HAP-1 (cell line): ENCODE data around the gene MGARP.
A peak's percentile ranks its signal among the peaks of the same experiment; 100 is the strongest.

Experiments used
- DNase-seq, 2 experiments: peaks; one replicate each; pipeline ENCODE4 v3.0.0-alpha.2; 2016 to 2020; ENCODE audit warnings: low spot score in 2 of 2
- H3K27me3 ChIP-seq: fragments of 250-450 bp; sonication (Bioruptor Pico); 2 replicates; pipeline ENCODE4 v1.5.1; 2020; ENCODE audit warnings: low read depth, mild to moderate bottlenecking, moderate library complexity
- H3K36me3 ChIP-seq: fragments of 250-450 bp; sonication (Bioruptor Pico); replicated peaks from 2 replicates; pipeline ENCODE4 v1.5.1; 2020; ENCODE audit warnings: mild to moderate bottlenecking
- H3K4me1 ChIP-seq: fragments of 250-450 bp; sonication (Bioruptor Pico); 2 replicates; pipeline ENCODE4 v1.5.1; 2020; ENCODE audit warnings: mild to moderate bottlenecking
- H3K4me3 ChIP-seq: fragments of 250-450 bp; sonication (Bioruptor Pico); 2 replicates; pipeline ENCODE4 v1.5.1; 2020; ENCODE audit warnings: mild to moderate bottlenecking, moderate library complexity
- H3K9me3 ChIP-seq: fragments of 250-450 bp; sonication (Bioruptor Pico); 2 replicates; pipeline ENCODE4 v1.5.1; 2020; ENCODE audit warnings: mild to moderate bottlenecking, moderate library complexity
- in situ Hi-C: fragments of 300-500 bp; cut with MboI; formaldehyde crosslinking; loops from 3 replicates; pipeline ENCODE4 v1.14.3; 2020; ENCODE audit warnings: low sequenced_read_pairs, inconsistent platforms, mixed read lengths

Gene MGARP

GRCh38 chr4:139304920-139305319 is 24.9 kb upstream of the MGARP start:
- peaks cover 13% of the 10 kb centered on the region; the same call in 1 of the 2 replicates for H3K4me1 ChIP-seq
- H3K4me3 ChIP-seq = no peak overlapping the region
- H3K36me3 ChIP-seq = peaks cover 59% of the 10 kb centered on the region
- DNase-seq = no peak
- no peaks in the 10 kb centered on the region for H3K9me3 ChIP-seq
- no peaks in the 10 kb centered on the region for H3K27me3 ChIP-seq
- in situ Hi-C loops = no loop called here

- peaks cover 42% of the 10 kb centered on the region for H3K36me3 ChIP-seq
- H3K4me3 ChIP-seq = peak within 1 kb of the TSS; percentile 92
- in situ Hi-C loops = no loop called here
- peaks cover 20% of the 10 kb centered on the region for H3K4me1 ChIP-seq
- H3K27me3 ChIP-seq = no peaks in the 10 kb centered on the region
- H3K9me3 ChIP-seq = no peaks in the 10 kb centered on the region
- DNase-seq = peak; percentile 53 to 73
These were observed 22.0 kb upstream of the MGARP start, which contains the start of gene NDUFC1 for GRCh38 chr4:139301821-139302611. Gene NDUFC1 (minus strand): TSS chr4:139302477. CDS start chr4:139295798, 6,679 bp downstream.

GRCh38 chr4:139301113-139301820 is 21.2 kb upstream of the MGARP start, which contains the start of gene NAA15:
Gene NAA15 (plus strand): TSS chr4:139301505. CDS start chr4:139301778, 273 bp downstream.
- DNase-seq = peak; percentile 99
- in situ Hi-C loops = no loop called here
- H3K4me1 ChIP-seq = peaks cover 28% of the 10 kb centered on the region
- H3K4me3 ChIP-seq = peak within 1 kb of the TSS; percentile 92
- no peaks in the 10 kb centered on the region for H3K27me3 ChIP-seq
- H3K9me3 ChIP-seq = no peaks in the 10 kb centered on the region
- peaks cover 37% of the 10 kb centered on the region for H3K36me3 ChIP-seq

- DNase-seq = no peak
These were observed 20.5 kb upstream of the MGARP start for GRCh38 chr4:139300431-139301112.

GRCh38 chr4:139299536-139299935 is 19.5 kb upstream of the MGARP start:
- Histone ChIP-seq H3K27me3 (no peaks in the 10 kb centered on the region), H3K4me1 (peaks cover 33% of the 10 kb centered on the region), H3K9me3 (no peaks in the 10 kb centered on the region), H3K36me3 (peaks cover 31% of the 10 kb centered on the region), H3K4me3 (peak overlapping the region; percentile 92)
- DNase-seq = no peak
- in situ Hi-C loops = no loop called here

More at GRCh38 chr4:139300431-139301112, 20.5 kb upstream of the MGARP start:
- peak overlapping the region; percentile 92 for H3K4me3 ChIP-seq
- no peaks in the 10 kb centered on the region for H3K27me3 ChIP-seq
- peaks cover 32% of the 10 kb centered on the region for H3K36me3 ChIP-seq
- peaks cover 33% of the 10 kb centered on the region for H3K4me1 ChIP-seq
- H3K9me3 ChIP-seq = no peaks in the 10 kb centered on the region
- in situ Hi-C loops = no loop called here

GRCh38 chr4:139297001-139297410 is 17.0 kb upstream of the MGARP start:
- H3K27me3 ChIP-seq = no peaks in the 10 kb centered on the region
- no peak overlapping the region for H3K4me3 ChIP-seq
- in situ Hi-C loops = no loop called here
- no peak for DNase-seq
- H3K4me1 ChIP-seq = peaks cover 25% of the 10 kb centered on the region
- peaks cover 34% of the 10 kb centered on the region for H3K36me3 ChIP-seq
- H3K9me3 ChIP-seq = no peaks in the 10 kb centered on the region

GRCh38 chr4:139295942-139296299 is 15.9 kb upstream of the MGARP start:
- H3K9me3 ChIP-seq = no peaks in the 10 kb centered on the region
- peaks cover 25% of the 10 kb centered on the region for H3K4me1 ChIP-seq
- in situ Hi-C loops = no loop called here
- H3K36me3 ChIP-seq = peaks cover 37% of the 10 kb centered on the region
- no peak for DNase-seq
- H3K27me3 ChIP-seq = no peaks in the 10 kb centered on the region
- peak overlapping the region; percentile 74 for H3K4me3 ChIP-seq

GRCh38 chr4:139295206-139295941 is 15.3 kb upstream of the MGARP start:
- peak overlapping the region; percentile 74 for H3K4me3 ChIP-seq
- H3K9me3 ChIP-seq = no peaks in the 10 kb centered on the region
- H3K36me3 ChIP-seq = peaks cover 37% of the 10 kb centered on the region
- in situ Hi-C loops = no loop called here
- no peaks in the 10 kb centered on the region for H3K27me3 ChIP-seq
- DNase-seq = peak; percentile 82 to 99
- peaks cover 25% of the 10 kb centered on the region for H3K4me1 ChIP-seq

GRCh38 chr4:139286186-139286698 is 6.2 kb upstream of the MGARP start:
- in situ Hi-C loops = no loop called here
- H3K36me3 ChIP-seq = peaks cover 16% of the 10 kb centered on the region
- H3K9me3 ChIP-seq = peaks cover 2% of the 10 kb centered on the region; the same call in 1 of the 2 replicates
- H3K27me3 ChIP-seq = no peaks in the 10 kb centered on the region
- H3K4me1 ChIP-seq = no peaks in the 10 kb centered on the region
- DNase-seq = no peak
- no peak overlapping the region for H3K4me3 ChIP-seq

- Histone ChIP-seq H3K4me3 (no peak overlapping the region), H3K9me3 (peaks cover 2% of the 10 kb centered on the region; the same call in 1 of the 2 replicates), H3K36me3 (no peaks in the 10 kb centered on the region), H3K27me3 (no peaks in the 10 kb centered on the region), H3K4me1 (no peaks in the 10 kb centered on the region)
- no peak for DNase-seq
- in situ Hi-C loops = no loop called here
These were observed 2.7 kb upstream of the MGARP start for GRCh38 chr4:139282721-139283075.

GRCh38 chr4:139282065-139282720 is 2.2 kb upstream of the MGARP start:
- no peaks in the 10 kb centered on the region for H3K4me1 ChIP-seq
- in situ Hi-C loops = no loop called here
- no peak for DNase-seq
- peaks cover 2% of the 10 kb centered on the region; the same call in 1 of the 2 replicates for H3K9me3 ChIP-seq
- H3K36me3 ChIP-seq = no peaks in the 10 kb centered on the region
- H3K27me3 ChIP-seq = no peaks in the 10 kb centered on the region
- no peak overlapping the region for H3K4me3 ChIP-seq

GRCh38 chr4:139278912-139279759 is 889 bp downstream of the MGARP start:
- Histone ChIP-seq H3K4me1 (no peaks in the 10 kb centered on the region), H3K9me3 (no peaks in the 10 kb centered on the region), H3K4me3 (no peak overlapping the region), H3K36me3 (no peaks in the 10 kb centered on the region), H3K27me3 (no peaks in the 10 kb centered on the region)
- in situ Hi-C loops = no loop called here
- no peak for DNase-seq
